GM21447 (cell line): ENCODE data around the gene RABGEF1.
"Not testable (repeated sequence)": the region's sequence is repeated elsewhere in the genome, so short reads cannot be mapped to it uniquely, and the experiment has no call there.

Source experiments
- ATAC-seq: cut with Tn5 transposase; IDR thresholded peaks from one replicate; pipeline ENCODE4 v1.9.1; 2021; ENCODE audit not compliant: unreplicated experiment

RABGEF1 gene

DNA sequence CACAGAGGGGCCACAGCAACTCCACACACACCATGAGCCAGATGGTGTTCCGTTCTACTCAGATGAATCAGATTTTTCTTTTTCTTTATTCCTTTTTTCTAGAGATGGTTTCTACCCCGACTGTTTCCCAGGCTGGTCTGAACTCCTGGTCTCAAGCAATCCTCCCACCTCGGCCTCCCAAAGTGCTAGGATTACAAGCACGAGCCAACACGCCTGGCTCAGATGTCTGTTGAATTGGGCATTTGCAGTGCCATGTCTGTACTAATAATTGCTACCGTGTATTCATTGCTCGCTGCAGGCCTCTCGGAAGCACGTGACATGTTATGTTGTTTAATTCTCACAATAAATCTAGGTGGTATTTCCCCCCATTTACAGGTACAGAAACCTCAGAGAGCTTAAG, 67.2 kb downstream of the RABGEF1 start:
- ATAC-seq = no peak

DNA sequence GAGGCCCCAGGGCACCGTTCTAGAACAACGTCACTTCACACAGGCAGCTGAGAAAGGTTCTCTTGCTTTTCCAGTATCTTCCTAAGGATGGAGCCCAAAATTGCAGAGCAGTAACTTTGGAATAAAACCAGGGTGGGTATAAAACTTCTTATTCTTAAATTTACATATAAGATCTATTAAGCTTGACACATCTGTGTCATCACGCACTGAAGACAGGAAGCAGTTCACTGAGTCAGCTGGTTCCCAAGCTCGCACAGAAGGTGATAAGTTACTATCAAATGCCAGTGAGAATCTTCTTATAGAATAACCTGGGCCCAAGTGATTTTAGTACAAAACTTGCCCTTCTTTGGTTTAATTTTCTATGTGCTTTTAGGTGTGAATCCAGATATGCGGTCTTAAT, 70.2 kb downstream of the RABGEF1 start:
- no peak for ATAC-seq

DNA sequence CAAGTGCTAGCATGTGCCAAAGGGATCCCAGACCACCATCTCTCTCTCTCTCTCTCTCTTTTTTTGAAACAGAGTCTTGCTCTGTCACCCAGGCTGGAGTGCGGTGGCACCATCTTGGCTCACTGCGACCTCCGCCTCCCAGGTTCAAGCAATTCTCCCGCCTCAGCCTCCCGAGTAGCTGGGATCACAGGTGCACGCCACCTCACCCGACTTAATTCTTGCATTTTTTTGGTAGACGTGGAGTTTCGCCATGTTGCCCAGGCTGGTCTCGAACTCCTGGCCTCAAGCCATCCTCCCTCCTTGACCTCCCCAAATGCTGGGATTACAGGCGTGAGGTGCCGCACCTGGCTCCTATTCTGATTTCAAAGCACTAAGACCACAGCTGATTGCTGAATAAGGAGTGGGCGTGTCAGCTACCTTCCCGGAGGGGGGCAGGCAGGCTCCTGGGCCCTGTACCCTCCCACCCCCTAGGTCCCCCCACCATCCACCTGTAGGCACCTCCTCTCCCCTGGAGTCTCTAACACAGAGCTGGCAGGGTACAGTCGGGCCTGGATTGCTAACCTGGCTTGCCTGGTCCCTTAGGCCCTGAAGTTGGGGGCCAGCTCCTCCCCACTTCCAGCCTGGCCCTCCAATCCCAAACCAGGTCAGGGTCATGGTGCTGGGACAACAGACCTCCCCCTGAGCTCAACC, 74.8 kb downstream of the RABGEF1 start:
- ATAC-seq = not testable (repeated sequence)

DNA sequence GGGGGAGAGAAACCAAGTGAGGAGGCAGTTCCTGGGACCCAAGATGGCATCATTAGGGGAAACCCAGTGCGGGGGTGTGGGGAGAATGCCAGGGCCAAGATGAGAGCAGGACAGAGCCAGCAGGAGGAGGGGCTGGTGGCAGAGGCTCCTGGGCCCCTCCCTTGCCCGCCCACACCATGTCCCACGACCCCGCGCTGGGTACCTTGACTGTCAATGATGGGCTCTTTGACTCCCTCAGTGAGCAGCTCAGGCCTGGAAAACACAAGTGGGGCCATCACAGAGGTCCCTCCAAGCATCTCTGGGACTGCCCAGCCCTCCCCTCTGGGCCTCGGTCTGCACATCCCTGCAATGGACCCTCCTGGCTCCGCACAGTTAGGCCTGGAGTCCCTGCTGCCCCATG, 75.4 kb downstream of the RABGEF1 start:
- ATAC-seq = no peak

DNA sequence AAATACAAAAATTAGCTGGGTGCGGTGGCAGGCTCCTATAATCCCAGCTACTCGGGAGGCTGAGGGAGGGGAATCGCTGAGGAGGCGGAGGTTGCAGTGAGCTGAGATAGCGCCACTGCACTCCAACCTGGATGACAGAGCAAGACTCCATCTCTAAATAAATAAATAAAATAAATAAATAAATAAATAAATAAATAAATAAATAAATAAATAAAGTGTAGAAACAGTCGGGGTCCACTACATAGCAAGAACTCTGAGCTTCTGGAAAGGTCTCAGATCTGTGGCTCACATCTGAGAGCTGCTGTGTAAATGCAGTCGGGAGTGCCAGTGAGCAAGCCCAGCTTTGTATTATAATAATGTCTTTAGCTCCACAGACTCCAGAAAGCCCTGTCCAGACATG, 76.1 kb downstream of the RABGEF1 start:
- not testable (repeated sequence) for ATAC-seq

GRCh38 chr7:66817208-66817795, 76.8 kb downstream of the RABGEF1 start:
- ATAC-seq = not testable (repeated sequence)

DNA sequence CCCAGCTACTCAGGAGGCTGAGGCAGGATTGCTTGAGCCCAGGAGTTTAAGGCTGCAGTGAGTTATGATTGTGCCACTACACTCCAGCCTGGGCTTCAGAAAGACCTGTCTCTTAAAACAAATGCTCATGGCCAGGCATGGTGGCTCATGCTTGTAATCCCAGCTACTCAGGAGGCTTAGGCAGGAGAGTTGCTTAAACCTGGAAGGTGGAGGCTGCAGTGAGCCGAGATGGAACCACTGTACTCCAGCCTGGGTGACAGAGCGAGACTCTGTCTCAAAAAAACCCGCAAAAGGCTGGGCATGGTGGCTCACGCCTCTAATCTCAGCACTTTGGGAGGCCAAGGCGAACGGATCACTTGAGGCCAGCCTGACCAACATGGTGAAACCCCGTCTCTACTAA, 77.4 kb downstream of the RABGEF1 start:
- ATAC-seq = not testable (repeated sequence)

- no peak for ATAC-seq
Observed at GRCh38 chr7:66824041-66824440, 83.5 kb downstream of the RABGEF1 start.

- not testable (repeated sequence) for ATAC-seq
Observed at GRCh38 chr7:66825538-66825937, 85.0 kb downstream of the RABGEF1 start.

GRCh38 chr7:66826649-66827048, 86.1 kb downstream of the RABGEF1 start:
- ATAC-seq = no peak

DNA sequence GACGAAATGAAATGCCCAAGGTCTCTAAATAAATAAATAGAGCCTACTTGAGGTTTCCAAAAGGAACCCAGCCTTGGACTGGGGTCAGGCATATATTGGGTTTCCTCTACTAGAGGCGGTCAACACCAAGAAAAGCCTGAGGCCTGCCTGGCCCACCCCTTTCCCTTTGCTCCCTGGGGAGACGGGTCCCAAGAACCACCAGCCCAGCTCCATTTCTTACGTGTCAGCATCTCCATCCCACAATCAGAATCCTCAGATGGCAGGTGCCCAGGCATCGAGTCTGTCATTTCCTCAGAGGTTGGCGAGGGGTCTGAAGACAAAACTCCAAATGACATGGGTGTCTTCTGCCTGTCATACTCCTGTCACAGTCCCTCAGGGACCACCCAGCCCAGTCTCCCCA, 90.4 kb downstream of the RABGEF1 start:
- ATAC-seq = not testable (repeated sequence)

- ATAC-seq = no peak
Observed at GRCh38 chr7:66832531-66833351, 92.2 kb downstream of the RABGEF1 start.

DNA sequence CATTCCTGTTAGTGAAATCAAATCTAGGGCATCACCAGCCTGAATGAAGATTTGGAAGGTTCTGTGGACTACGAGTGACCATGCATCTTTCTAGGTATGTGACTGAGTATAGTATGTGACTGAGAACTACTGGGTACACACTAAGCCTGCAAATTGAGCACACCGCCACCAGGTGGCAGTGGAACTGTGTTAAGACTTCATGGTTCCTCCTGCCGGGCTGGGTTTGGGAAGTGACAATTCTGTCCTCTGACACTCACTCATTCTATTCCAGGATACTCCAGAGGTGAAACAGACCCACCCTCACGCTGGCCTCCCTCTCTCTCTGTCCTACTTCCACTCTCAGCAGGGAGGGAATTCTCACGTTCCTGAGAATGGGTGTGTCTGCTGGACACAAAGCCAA, 96.5 kb downstream of the RABGEF1 start:
- ATAC-seq = no peak

DNA sequence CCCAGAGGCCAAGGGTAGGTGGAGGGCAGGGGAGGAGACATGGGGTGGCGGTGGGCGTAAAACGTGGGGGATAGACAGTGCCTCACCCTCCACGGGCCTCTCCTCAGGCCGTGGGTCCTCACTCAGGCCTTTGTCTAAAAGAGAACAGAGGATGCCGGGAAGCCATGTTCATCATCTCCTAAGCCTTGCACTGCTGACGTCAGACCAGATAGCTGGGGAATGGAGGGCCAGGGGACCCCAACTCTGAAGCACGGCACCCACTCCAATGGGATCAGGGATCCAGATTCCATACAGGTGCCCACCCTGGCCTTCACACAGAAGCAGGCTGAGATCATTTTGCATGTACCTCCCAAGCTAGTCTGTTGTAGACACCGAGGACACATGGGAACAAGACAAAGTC, 97.1 kb downstream of the RABGEF1 start:
- no peak for ATAC-seq

DNA sequence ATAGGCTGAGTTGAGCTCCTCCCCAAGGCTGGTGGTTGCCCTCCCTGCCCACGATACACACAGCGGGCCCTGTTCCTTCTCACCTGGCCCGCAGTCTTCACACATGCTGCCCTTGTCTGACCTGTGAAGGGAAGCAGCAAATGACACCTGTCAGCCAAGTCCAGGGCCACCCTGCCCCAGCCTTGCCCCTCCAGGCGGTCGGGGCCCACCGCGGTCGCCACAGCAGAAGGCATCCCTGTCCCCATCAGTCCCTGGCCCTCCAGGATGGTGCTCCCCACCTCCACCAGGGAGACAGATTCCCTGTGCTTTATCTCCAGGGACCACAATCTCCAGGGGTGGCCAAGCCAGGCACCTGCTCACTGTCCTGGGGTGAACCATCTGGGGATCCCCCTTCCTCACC, 99.3 kb downstream of the RABGEF1 start:
- no peak for ATAC-seq

DNA sequence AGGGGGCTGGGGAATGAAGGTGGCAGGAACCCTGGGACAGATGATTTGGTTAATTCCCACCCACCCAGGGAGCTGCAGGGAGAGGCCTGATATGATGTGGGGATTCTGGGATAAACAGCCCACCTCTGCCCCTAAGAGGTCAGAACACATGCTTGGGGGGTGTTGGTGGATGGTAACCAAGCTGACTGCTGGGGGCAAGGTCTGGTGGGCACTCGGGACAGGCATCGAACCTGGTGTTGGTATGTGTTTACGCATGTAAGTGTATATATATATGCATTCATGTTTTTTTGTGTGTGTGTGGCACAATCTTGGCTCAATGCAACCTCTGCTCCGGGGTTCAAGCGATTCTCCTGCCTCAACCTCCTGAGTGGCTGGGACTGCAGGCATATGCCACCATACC, 99.8 kb downstream of the RABGEF1 start:
- no peak for ATAC-seq

GRCh38 chr7:66841898-66842297, 101.4 kb downstream of the RABGEF1 start:
- no peak for ATAC-seq

DNA sequence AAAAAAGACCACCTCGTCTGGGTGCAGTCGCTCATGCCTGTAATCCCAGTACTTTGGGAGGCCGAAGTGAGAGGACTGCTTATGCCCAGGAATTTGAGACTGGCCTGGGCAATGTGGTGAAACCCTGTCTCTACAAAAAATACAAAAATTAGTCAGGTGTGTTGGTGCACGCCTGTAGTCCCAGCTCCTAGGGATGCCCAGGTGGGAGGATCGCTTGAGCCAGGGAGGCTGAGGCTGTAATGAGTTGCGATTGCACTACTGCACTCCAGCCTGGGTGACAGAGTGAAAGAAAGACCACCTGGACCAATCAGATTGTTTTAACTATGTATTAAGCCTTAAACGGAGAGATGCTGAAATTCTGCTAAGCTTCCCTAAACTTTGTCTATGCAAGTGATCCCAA, 103.0 kb downstream of the RABGEF1 start:
- ATAC-seq = not testable (repeated sequence)

- ATAC-seq = peak; percentile 91
Observed at GRCh38 chr7:66844552-66845378, 104.2 kb downstream of the RABGEF1 start.

GRCh38 chr7:66845379-66846095, 105.0 kb downstream of the RABGEF1 start:
- ATAC-seq = no peak

DNA sequence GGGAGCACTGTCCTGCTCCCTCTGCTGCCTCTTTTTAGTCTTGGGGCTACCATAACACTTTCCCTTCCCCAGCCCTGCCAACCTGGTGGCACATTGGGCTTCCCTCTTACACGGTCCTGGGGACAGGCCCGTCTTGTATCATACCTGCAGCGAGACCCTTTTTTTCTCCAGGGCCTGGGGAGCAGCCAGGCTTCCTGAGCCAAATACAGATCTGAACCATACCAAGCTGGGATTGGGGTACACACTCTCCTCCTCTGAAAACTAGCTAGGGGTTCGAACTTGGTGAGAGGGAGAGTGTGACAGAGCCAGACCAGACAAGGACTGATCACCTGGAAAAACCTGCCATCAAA, 105.5 kb downstream of the RABGEF1 start:
- ATAC-seq = not testable (repeated sequence)
